GM18951 (cell line): ENCODE results near the gene TAP2.
"Not testable (repeated sequence)": the region's sequence is repeated elsewhere in the genome, so short reads cannot be mapped to it uniquely, and the experiment has no call there.

Experiments used
- POLR2A ChIP-seq: IDR thresholded peaks from 4 replicates; pipeline ENCODE4 v1.6.1; 2011; ENCODE audit warnings: mild to moderate bottlenecking; ENCODE audit not compliant: insufficient read length, insufficient read depth; ENCODE audit errors: extremely low read depth
- in situ Hi-C: fragments of 300-500 bp; cut with MboI; formaldehyde crosslinking; loops from one replicate; pipeline ENCODE4 v1.12.0; 2022; ENCODE audit warnings: low sequenced_read_pairs, mixed read lengths, inconsistent platforms; ENCODE audit not compliant: unreplicated experiment

TAP2 gene

DNA sequence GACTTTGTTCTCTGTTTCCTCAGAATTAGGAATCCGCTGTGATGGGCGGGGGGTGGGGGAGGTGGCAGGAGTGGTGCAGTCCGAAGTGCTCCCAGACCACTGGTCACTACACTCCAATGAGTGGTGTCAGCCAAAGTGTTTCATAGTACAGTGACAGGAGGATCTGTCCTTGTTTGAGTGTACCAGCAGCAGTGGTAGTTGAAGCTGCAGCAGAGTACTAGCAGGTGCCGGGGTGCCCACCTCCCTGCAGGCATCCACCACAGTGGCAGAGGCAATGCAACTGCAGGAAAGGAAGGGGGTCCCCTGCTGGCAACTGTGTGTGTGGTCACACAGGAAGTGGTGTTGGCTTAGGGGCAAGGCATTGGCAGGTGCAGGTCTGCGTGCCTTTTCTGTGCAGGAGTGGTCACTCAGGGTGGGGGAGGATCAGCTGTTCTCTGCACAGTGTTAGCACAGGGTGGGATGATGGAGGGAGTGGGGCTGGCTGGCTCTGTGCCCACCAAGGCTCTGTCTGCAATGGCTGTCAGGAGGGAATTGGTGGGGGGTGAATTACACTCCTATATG, 31.4 kb downstream of the TAP2 start:
- in situ Hi-C loops = no loop called here
- TF ChIP-seq POLR2A = no peak

DNA sequence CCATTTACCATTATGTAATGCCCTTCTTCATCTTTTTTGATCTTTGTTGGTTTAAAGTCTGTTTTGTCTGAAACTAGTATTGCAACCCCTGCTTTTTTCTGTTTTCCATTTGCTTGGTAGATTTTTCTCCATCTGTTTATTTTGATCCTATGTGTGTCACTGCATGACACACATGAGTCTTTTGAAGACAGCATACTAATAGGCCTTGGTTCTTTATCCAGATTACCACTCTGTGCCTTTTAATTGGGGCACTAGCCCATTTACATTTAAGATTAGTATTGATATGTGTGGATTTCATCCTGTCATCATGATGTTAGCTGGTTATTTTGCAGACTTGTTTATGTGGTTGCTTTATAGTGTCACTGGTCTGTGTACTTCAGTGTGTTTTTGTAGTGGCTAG, 33.1 kb downstream of the TAP2 start:
- in situ Hi-C loops = not testable (repeated sequence)

DNA sequence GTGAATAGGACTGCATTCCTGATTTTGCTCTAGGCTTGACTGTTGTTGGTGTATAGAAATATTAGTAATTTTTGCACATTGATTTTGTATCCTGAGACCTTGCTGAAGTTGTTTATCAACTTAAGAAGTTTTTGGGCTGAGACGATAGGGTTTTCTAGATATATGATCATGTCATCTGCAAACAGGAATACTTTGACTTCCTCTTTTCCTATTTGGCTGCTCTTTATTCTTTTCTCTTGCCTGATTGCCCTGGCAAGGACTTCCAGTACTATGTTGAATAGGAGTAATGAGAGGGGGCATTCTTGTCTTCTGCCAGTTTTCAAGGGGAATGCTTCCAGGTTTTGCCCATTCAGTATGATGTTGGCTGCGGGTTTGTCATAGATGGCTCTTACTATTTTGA, 35.1 kb downstream of the TAP2 start:
- in situ Hi-C loops = no loop called here
- TF ChIP-seq POLR2A = no peak

DNA sequence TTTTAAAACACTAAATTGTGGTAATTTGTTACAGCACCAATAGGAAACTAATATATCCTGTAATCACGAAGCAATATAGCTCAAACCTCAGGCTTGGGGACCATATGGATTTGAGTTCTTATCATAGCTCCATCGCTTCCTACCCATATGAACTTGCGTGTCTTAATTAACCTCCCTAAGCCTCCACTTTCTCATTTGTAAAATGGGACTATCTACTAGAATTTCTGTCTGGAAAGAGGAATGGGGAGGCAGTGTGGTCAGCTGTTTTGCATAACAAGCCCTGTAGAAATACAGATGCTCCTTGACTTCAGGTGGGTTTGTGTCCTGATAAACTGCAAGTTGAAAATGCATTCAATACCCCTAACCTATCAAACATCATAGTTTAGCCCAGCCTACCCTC, 38.8 kb downstream of the TAP2 start:
- TF ChIP-seq POLR2A = no peak
- in situ Hi-C loops = no loop called here

DNA sequence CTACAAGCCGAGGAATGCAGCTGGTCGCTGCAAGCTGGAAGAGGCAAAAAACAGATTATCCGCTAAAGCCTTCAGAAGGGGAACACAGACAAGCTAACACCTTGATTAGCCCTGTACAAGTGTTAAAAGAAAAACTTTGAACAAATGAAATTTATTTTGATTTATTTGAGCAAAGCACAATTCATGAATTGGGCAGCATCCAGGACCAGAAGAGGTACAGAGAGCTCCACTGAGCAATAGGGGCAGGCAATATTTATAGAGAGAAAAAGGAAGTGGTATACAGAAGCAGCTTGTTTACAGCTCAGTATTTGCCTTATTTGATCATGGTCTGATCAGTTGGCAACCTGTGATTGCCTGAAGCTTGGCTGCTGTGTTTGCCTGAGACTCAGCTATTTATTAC, 39.4 kb downstream of the TAP2 start:
- no peak for TF ChIP-seq POLR2A
- in situ Hi-C loops = no loop called here

DNA sequence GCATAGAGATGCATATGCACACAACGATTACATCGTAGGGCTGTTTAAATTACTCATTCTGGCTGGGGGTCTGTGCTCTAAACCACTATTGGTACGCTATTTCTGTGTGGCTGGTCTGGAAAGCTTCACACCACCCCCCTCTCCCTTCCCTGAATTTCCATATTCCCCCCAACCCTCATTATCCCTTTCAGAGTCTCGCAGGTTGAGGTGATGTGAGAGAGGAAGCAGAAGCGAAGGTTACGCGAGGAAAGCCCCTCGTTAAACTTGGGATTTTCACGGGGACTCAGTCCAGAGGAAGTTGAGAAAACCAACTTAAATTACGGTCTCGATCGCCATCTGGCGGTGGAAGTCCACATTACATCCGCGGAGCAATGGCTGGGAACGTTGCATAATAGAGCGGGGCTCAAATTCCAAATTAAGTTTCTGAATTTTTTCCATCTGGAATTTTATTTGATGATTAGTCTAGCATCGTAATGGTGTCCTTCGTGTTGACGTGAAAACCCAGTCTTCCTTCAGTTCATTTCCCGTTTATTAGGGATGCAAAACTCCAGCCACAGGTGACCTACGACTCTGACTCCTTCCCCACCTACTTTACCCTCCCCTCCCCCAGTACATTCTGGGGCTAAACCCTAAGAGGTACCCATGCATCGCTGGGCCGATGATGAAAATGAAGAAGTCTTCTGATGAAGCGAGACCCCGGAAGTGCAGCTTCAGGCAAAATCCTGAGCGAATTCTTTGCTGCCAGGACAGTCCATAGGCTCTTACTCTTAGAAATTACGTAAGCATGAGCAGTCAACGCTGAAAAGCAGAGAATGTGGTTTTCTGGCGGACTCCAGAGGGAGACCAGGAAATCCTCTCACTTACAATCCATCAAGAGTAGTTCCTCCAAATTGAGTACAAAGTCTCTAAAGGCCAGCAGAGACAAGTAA, 41.4 kb downstream of the TAP2 start:
- TF ChIP-seq POLR2A = no peak
- in situ Hi-C loops = no loop called here

DNA sequence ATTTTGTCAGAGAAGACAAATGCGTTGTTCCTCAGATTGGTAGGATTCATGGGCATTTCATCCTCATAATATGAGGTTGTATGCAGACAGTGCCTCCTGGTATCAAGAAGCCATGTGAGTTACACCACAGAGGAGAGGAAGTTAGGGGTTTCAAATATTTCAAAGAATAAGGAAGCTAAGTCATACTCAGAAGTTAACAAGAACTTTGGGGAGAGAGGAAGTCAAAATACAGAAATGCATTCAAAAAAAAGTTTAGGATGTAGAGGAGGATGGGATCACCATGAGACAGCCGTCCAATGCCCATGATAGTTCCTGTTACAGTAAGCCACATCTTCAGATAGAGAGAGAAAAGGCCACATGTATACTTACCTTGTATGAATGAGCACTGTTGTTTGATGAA, 44.0 kb downstream of the TAP2 start:
- in situ Hi-C loops = loop anchor here (5.0 kb wide), 1 partner anchor 367 kb away; no protein-coding TSS in a partner anchor

DNA sequence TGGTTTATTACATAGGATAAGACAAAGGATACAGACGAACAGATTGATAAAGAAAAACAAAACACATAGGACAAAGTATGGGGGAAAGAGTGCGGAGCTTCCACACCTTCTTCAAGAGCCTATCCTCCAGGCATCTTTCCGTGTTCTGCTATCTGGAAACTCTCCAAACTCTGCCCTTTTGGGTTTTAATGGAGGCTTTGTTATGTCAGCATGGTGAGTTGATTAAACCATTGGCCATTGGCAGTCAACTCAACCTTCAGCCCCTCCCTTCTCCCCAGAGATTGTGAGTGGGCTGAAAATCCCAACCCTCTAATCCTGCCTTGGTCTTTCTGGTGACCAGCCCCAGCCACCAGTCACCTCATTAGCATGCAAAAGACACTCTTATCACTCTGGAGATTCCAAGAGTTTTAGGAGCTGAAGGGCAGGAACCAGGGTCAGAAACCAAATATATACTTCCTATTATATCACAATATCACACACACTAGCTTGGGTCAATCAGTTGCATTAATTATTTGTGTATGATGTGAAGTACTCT, 45.6 kb downstream of the TAP2 start:
- in situ Hi-C loops = loop anchor here (5.0 kb wide), 1 partner anchor 366 kb away; no protein-coding TSS in a partner anchor
- TF ChIP-seq POLR2A = no peak

More for the DNA sequence above, 44.0 kb downstream of the TAP2 start:
- no peak for TF ChIP-seq POLR2A

DNA sequence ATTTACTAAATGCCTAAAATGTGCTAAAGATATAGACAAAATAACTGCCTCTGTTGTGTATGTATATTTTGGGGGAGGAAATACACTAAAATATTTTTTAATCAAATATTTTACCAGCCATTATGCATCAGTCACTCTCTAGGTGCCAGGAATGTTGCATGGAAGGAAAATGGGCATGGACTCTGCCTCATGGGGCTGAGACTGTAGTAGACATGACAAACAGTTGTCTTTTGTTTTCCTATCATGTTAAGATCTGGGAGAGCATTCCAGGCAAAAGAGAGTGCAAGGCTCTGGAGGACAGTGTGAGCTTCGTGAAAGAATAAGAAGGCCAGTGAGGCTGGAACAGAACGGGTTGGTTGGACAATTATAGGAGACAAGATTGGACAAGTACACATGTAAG, 48.2 kb downstream of the TAP2 start:
- TF ChIP-seq POLR2A = no peak
- in situ Hi-C loops = loop anchor here (5.0 kb wide), 1 partner anchor 363 kb away; no protein-coding TSS in a partner anchor
